HG02973 (cell line): ENCODE data around the gene WFIKKN1.
"Not testable (repeated sequence)": the region's sequence is repeated elsewhere in the genome, so short reads cannot be mapped to it uniquely, and the experiment has no call there.

Source experiments
- ATAC-seq: cut with Tn5 transposase; IDR thresholded peaks from one replicate; pipeline ENCODE4 v1.9.1; 2021; ENCODE audit warnings: moderate library complexity; ENCODE audit not compliant: unreplicated experiment

The WFIKKN1 gene

DNA sequence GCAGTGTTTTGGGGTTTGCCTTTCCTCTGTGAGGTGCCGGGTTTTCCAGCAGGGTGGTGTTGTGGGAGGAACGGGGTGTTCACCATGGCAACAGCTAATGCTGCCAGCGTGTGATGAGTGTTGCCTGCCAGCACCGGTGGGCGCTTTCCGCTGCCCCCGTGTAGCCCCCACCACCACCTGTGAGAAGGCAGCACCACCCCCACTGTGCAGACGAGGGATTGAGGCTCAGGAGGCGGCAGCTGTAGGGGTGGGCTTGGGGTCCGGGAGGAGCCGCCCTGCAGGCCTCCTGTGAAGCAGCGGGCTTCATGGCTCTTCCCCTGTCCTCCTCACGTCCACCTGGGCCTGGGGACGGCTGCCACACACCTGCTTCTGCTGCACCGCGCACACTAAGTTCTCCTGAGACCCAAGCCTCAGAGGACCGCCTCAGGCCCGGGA lies 35.7 kb upstream of the WFIKKN1 start:
- no peak for ATAC-seq

DNA sequence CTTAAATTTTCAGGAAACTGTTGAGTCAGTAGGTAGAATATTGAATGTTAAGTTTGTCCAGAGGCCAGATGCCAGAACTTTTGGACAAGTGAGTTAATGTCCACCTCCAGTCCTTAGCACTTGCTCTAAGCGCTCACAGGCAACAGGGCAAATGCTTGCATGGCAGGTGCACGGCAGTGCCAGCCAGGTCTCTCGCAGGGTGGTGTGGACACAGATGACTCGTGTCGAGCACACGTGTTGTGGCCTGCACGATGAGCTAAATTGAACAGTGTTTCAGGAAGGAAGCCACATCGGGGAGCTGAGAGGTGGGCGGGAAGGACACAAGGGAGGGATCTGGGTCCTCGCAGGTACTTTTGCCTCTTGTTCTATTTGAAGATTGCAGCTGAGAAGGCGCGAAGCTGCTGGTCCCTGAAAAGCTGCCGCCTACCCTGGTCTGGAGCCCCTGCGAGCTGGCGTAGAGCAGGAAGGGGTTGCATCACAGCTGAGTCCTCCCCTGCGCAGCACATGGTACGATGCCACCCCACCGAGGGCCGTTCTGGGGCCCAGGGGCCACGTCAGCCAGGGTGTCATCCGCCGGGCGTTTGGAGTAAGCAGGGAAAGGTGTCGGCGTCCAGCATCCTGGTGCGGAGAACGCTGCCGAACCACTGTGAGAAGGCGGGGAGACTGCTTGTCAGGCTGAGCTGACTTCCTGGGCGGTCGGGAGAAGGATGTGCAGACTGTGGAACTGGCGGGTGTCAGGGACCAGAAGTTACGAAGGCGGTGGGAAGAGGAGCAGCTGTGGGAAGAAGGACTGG lies 34.6 kb upstream of the WFIKKN1 start:
- ATAC-seq: no peak

DNA sequence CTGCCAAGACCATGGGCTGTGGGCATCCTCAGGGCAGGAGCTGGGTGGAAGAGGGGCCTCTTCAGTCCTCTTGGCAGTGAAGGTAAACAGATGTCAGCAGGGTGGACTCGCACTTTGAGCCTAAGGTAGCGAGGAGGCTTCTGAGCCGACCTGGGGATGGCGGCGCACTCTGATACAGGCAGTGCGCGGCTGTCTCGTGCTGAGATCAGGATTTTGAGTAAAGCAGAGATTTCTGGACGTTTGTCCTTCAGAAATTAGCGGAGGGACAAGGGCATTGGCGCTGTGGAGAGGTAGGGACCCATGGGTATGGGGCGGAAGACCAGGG lies 34.1 kb upstream of the WFIKKN1 start:
- ATAC-seq: no peak

DNA sequence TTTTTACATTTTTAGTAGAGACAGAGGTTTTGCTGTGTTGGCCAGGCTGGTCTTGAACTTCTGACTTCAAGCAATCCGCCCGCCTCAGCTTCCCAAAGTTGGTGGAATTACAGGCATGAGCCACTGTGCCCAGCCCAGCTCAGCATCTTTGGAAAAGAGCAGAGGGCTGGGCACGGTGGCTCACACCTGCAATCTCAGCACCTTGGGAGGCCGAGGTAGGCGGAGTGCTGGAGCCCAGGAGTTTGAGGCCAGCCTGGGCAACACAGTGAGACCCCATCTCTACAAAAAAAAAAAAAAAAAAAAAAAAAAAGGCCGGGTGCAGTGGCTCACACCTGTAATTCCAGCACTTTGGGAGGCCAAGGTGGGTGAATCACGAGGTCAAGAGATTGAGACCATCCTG lies 33.1 kb upstream of the WFIKKN1 start:
- not testable (repeated sequence) for ATAC-seq

DNA sequence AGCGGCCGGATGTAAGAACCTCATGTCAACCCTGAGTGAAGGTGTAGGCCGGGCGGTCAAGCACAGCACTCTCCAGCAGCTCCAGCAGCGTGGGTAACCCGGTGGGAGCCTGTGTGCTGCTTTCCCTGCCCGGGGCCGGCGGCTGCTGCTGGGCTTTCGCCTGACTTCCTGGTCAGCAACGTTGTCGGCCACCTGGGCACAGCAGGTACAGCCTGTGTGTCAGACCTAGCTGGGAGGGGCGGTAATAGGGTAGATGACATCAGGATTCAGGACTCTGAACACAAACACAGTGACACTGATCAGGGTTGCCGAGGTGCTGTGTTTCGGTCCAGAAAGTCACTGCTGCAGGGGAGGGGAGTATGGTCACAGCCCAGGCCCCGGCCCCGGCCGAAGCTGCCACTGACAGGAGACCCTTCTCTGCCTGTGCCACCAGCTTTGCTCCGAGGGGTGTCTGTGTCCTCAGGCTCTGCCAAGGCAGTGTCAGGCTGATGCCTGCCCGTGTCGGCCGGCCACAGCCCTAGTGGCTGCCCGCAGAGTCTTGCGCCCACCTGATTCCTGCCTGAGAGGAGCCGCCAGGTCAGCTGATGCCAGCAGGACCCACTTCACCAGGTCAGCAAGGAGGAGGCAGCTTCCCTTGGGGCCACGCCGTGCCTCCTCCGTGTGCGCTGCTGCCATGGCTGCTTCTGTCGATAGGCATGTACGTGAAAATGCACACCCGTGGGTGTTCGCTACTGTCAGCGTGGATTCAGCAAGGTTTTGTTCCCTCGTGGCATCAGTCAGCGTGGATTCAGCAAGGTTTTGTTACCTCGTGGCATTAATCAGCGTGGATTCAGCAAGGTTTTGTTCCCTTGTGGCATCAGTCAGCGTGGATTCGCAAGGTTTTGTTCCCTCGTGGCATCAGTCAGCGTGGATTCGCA lies 31.7 kb upstream of the WFIKKN1 start:
- ATAC-seq: no peak

DNA sequence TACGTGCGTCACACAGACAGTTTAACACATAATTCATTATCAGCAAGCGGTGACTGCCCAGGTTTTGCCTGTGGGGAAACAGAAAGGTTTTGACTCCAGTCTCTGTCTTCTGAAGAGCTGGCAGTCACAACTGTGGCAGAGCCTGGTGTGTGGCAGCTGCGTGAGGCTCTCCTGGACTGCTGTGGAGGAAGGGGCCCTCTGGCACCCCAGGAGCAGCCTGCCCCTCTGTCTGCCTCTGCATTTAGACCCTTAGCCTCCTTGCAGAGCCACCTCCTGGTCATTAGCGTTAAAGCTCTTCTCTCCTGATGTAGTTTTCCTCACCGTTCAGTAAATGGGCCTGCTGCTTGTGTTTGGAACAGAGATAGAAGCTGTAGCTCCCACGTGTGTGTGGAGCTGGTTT lies 30.0 kb upstream of the WFIKKN1 start:
- no peak for ATAC-seq

DNA sequence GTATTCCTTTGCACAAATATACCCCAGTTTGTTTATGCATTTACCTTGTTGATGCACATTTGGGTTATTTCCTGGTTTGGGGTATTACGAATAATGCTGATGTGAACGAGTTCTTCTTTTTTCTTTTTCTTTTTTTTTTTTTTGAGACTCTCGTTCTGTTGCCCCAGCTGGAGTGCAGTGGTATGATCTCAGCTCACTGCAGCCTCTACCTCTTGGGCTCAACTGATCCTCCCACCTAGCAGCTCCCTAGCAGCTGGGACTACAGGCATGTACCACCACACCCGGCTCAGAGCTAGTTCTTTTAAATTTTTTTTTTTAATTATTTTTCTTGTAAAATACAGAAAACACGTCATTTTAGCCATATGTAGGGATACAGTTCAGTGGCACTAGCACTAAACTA lies 26.9 kb upstream of the WFIKKN1 start:
- no peak for ATAC-seq

DNA sequence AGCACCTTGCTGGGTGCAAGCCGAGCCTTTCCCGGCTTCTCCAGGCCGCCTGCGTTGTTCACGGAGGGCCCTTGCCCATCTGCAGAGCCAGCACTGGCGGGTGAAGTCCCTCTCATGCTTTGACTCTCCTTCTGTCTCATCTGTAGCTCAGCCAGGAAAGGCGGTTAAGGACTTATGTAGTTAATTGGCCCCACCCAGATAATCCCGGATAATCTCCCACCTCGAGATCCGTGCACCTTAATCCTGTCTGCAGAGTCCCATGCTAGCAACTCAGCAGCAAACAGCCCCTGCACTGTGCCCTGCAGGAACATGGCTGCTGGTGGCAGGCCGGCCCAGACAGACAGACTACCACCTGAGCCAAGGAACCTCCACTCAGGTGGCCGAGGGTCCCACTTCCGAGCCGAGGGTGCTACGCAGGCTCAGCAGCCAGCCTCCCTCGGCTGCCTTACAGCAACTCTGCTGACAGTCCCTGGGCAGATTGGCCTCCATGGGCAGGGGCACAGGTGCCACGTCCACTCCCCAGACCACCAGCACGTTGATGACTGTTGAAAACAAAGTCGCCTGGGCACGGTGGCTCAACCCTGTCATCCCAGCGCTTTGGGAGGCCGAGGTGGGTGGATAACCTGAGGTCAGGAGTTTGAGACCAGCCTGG lies 24.0 kb upstream of the WFIKKN1 start:
- ATAC-seq: no peak

DNA sequence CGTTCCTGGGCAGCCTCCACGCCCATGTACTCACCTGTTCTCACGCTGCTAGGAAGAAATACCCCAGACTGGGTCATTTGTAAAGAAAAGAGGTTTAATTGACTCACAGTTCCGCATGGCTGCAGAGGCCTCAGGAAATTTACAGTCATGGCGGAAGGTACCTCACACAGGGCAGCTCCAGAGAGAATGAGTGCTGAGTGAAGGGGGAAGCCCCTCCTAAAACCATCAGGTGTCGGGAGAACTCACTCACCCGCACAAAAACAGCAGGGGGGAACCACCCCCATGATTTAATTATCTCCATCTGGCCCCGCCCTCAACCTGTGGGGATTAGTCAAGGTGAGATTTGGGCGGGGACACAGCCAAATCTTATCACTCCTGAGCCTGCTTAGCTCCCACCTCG lies 22.8 kb upstream of the WFIKKN1 start:
- ATAC-seq: no peak

DNA sequence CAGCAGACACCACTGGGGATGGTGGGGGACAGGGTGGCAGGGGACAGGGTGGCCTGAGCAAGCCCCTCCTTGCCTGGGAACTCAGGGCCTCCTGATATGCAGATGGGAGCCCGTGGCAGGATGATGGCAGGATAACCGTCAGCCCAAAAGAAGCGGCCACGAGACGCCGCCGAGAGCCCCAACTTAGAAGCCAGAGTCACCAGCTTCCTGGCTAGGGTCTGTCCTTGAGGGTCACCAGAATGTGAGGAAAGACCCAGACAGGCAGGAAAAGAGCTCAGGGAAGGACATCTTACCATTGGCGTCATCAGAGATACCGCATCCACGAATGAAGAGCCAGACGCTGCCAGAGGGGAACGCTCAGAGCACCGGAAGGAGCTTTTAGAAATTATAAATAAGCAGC lies 21.5 kb upstream of the WFIKKN1 start:
- no peak for ATAC-seq

DNA sequence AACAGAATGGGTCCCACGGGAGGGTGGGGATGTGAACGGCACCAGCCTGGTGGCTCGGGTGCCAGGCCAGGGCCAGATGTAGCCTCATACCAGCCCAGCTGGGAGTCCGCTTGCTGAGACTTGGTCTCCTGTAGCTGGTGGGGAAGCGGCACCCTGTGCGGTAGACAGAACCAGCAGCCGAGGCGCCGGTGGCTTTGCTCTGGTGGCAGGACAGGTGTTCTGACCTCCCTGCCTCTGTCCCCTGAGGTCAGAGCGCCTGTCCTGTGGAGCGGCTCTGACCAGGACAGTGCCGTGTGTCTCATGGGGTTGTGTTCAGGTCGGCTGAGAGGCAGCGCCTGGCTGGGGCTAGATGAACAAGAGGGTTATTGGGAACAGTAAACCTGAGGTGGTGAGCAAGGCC lies 20.8 kb upstream of the WFIKKN1 start:
- ATAC-seq: no peak

DNA sequence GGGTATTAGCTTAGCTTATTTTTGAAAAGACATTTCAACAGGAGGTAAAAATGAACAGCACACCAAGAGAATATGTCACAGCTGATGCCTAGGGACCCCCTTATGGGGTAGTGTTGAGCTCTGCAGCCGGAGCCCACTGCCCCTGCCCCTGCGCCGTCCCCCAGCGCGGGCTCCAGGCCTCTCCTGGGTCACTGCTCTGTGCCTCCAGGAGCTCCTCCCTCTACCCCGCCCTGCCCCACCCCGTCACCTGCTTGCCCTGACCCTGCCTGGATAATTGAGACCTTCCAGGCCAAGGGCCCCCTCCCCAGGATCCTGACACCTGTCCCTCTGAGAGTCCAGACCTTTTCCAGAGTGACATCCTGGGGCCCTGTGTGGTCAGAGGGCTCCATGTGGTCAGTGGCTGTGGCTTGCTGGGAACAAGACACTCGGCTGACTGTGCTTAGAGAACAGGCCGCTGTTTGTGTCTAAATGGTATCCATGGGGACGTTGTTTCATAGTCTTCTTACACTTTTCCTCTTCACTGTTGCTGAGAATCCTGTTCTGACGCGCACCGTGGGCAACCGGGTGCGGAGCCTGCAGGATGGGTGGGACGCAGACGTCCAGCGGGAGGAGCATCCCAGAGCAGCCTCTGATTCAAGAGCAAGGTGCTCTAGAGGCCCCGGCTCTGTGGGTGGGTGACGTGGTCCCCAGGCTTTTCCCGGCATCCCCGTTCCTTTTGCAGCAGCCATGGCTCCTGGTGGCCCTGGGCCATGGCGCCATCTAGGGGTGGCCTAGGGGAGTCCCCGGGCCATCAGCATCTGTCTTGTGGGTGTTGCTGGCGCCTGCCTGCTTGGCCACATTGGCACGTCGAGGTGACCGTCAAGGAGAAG lies 20.0 kb upstream of the WFIKKN1 start:
- no peak for ATAC-seq

DNA sequence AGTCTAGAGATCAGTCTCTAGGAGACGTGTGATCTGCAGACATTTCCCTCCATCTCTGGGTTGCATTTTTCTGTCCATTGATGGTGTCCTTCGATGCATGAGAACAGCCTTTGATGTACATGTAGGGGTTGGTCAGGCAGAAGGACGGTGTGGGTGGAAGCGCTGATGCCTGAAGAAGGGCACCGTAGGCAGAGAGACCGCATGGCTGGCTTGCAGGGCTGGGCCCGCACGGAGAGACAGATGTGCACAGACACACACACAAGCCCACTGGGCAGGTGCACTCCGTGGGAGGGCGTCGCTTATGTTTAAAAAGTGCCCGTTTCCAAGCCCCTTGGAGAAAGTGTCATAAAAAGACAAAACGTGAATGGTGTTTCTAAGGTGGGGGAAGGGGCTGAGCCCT lies 15.7 kb upstream of the WFIKKN1 start:
- no peak for ATAC-seq

DNA sequence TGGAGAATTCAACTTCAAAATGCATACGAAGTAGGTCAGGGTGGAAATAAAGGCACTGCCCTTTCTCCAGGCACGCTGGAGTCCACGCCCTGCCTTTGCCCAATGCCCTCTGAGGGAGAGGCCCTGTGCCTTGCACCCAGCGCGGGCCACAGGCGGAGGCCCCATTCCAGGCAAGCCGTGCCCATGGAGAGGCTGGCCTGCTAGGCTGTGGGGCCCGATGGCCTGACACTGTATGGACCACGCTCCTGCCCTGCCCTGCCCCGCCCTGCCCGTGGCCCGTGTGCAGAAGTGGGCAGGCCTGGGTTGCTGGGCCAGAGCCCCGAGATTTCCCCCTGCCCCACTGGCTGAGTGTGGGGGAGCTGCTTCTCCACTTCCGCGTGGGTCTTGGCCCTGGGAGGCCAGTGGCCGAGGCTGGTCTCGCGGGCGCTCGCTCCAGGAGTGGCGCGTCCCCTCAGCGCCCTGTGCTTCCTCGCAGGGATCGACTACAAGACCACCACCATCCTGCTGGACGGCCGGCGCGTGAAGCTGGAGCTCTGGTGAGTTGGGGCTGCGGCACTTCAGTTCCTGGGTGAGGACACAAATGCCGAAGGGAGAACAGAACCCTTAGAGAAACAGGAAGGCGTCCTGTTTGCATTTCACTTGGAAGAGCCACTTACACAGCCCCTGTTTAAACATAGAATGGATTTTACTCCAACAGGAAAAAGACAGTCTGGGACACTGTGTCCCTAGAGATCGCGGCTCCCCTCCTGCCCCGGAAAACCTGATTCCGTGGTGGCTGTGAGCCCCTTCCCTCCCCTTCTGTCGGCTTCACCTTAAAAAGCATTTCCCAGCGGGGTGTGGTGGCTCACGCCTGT lies 13.8 kb upstream of the WFIKKN1 start:
- ATAC-seq: no peak

DNA sequence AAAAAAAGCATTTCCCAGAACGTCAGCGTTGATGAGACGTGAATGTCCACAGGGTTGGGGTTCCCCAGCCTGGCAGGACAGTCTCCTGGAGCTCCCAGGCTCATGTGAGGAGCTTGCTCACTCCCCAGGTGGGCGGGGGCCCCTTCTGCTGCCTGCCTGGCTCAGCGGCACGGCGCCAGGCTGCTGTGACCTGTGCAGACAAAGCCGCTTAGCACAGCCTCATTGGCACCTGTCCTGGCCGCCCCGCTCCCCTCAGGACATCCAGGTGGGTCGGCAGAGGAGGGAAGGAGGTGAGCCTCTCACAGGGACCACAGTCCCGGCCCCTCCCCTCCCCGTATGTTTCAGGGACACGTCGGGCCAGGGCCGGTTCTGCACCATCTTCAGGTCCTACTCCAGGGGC lies 12.9 kb upstream of the WFIKKN1 start:
- ATAC-seq: no peak

DNA sequence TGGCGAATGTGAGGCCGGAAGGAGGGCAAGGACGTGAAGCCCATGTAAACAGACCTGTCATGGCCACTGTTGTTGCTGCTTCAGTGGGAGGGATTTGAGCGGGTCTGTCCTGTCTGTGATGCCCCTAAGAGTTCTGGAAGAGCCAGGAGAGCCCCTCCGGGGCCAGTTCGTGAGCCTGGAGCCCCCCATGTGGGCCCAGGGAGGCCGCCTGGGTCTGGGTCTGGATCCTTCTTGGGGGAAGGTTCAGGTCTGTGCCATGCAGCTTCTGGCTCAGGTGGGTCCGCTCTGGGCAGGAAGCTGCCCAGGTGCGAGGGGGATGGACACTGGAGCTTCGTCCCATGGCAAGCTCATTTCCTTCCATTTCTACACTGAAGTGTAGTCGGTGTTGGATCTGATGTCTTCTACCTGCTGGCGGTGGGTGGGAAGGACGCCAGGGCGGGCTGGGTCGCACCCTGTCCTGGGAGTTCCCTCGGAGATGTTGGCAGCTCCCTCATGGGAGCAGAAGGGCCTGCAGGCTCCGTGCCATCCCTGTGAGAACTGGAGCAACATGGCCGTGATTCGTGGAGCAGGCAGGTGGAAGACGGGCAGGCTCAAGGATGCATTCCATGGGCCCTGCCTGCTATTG lies 11.2 kb upstream of the WFIKKN1 start:
- no peak for ATAC-seq

DNA sequence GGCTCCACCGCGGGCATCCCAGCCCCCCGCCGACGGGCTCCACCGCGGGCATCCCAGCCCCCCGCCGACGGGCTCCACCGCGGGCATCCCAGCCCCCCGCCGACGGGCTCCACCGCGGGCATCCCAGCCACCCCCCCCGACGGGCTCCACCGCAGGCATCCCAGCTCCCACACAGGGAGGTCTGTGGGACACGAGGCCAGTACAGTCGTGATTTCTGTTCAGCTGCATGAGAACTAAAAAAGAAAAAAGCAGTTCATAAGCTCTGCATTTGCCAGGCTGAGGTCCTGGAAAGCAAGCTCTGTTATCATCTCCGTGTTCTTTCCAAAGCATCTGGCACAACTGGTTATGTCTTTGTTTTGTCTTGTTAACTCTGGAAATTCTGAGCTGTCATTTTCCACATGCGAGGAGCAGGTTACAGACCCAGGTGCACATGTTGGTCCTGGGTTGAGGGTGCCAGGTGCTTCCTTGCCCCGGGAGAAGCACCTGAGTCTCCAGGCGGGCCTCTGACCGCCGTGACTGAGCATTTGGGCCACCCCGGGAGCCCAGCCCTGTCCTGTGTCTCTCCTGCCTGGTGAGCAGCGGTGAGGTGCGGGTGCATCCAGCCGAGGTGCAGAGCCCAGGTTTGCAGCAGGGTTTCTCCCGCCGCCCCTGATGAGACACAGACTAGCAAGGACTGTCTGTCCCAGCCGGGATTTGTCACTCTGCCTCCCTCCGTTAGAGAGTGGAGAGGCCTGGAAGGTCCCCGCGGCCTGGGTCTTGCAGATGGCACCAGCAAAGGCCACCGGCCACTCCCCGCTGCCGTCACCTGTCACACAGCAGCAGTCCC lies 9.9 kb upstream of the WFIKKN1 start:
- ATAC-seq: no peak

DNA sequence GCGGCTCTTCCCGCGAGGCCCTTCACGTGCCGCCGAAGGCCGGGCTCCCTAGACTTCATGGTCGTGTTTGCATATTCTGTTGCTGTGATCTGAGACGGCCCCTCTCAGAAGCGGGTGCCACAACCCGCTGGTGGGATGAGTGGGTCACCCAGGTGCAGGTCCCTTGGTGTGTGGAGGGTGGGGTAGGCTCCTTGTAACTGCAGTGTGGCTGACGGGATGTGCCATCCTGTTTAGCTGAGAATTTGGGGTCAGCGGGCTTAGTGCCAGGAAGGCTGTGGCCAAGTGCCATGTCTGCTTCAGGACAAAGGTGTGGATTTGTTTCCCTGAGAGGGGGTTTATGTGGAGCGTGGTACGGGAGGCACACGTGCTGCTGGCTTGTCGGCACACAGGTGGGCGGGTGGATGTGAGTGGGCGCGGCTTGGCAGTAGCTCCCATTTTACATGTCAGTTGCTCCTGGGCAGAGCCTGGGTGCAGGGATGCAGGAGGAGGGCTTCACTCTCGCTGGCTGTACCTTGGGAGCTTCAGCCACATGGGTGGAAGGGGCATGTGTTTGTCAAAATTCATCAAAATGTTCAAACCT lies 9.2 kb upstream of the WFIKKN1 start:
- no peak for ATAC-seq
